IPS-NIHi7 (cell line): ENCODE results near the gene BEND7.
"Not testable (repeated sequence)": the region's sequence is repeated elsewhere in the genome, so short reads cannot be mapped to it uniquely, and the experiment has no call there.

Experiments used
- DNase-seq: peaks from one replicate; pipeline ENCODE4 v3.0.0; 2012; ENCODE audit warnings: mixed read lengths; ENCODE audit errors: extremely low spot score

BEND7 gene, protein sequence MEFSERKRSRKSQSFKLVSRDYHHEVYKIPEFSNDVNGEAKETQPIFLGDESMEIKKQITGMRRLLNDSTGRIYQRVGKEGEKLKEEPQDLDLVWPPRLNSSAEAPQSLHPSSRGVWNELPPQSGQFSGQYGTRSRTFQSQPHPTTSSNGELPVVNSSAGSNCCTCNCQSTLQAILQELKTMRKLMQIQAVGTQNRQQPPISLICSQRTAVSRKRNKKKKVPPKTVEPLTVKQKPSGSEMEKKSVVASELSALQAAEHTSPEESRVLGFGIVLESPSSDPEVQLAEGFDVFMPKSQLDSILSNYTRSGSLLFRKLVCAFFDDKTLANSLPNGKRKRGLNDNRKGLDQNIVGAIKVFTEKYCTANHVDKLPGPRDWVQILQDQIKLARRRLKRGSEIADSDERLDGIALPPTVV

DNA sequence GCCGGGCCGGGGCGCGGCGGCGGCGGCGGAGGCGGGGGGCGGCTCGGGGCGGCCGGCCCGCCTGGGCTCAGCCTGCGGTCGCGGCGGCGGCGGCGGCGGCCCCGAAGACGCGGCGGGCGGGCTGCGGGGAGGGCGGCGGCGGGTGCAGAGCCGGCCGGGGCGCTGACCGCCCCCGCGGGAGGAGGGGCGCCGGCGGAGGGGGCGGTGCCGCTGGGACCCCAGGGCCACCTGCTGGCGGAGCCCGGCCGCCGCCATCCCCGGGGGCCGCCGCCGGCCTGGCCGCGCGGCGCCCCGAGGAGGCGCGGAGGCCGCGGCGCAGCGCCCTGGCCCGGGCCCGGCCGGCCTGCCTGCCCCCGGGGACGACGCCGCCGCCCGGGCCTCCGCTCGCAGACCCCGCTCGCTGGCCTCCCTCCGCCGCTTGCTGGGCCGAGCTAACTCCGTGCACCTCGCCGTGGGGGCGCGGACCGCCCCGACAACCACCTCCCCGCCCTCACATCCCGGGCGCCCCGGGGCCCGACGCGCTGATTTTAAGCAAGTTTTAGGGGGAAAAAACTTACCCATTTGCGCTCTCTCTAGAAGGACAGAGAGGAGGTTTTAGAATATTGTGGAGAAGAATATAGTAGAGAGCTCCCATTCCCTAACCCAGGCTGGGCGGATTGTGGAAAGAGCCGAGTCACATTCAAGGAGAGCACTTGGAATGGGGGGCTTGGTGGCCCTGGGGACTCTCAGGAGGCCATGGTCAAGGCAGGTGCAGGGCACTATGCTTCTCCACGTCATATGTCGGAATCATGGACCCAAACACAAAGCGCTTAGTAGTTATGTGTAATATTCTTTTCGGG lies at the start of gene BEND7:
BEND7 (minus strand) TSS at position 140 of the 839 bp plus-strand sequence. CDS start 481 bp downstream, outside the sequence.
- DNase-seq: peak; percentile 79

DNA sequence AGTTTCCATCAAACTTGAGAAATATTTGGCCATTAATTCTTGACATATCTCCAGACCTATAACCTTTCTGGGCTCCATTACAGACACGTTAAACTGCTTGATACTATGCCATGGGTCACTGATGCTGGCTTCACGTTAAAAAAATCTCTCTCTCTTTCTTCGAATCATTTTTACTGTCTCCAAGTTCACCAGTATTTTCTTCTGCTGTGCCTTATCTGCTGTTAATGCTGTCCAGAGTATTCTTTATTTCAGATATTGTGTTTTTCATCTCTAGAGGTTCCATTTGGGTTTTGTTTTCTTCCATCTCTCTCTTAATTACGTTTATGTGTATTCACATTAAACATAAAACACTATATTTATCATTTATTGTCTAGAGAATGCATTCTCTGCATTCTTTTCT lies 45.1 kb upstream of the BEND7 start:
- no peak for DNase-seq

DNA sequence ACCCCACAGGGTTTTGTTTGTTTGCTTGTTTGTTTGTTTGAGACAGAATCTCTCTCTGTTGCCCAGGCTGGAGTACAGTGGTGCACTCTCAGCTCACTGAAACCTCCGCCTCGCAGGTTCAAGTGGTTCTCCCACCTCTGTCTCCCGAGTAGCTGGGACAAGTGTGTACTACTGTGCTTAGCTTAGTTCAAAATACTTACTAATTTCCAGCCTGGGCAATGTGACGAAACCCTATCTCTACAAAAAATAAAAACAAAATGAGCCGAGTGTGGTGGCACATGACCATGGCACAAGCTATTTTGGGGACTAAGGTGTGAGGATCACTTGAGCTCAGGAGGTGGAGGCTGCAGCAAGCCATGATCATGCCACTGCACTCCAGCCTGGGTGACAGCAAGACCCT lies 42.7 kb upstream of the BEND7 start:
- DNase-seq: no peak

DNA sequence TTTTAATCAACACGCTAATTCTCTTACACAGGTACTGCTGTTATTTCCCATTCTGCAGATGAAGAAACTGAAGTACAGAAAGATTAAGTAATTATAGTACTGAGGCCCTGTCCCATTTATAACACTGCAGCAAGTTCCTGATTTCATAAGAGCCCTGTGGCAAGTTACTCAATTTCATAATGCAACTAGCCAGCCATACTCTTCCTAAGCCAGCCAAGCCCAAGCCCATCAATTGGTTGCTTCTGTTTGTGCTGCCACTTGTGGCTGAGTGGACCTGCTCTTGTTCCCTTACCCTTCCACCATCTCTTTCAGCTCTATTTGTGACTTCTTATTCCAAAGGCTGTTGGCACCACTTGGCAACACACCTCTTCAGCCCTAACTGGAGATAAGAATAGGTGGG lies 38.2 kb upstream of the BEND7 start:
- DNase-seq: no peak

DNA sequence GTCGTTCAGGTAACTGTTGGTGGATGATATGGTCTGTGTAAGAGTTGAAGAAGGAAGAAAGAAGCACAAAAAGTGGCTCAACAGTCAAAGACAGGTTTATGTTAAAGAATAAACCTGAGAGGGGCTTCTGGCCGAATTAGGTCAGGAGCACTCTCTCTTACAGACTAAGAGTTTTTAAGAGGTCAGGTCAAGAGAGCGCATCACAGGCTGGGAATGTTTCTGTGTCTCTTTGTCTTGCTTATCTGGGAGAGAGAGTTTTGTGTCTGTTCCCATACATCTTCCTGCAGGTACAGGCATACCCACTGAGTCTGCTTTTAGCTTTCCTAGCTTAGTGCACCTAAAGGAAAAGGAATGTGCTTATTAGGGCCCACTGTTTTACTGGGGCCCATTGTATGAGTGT lies 35.8 kb upstream of the BEND7 start:
- DNase-seq: no peak

DNA sequence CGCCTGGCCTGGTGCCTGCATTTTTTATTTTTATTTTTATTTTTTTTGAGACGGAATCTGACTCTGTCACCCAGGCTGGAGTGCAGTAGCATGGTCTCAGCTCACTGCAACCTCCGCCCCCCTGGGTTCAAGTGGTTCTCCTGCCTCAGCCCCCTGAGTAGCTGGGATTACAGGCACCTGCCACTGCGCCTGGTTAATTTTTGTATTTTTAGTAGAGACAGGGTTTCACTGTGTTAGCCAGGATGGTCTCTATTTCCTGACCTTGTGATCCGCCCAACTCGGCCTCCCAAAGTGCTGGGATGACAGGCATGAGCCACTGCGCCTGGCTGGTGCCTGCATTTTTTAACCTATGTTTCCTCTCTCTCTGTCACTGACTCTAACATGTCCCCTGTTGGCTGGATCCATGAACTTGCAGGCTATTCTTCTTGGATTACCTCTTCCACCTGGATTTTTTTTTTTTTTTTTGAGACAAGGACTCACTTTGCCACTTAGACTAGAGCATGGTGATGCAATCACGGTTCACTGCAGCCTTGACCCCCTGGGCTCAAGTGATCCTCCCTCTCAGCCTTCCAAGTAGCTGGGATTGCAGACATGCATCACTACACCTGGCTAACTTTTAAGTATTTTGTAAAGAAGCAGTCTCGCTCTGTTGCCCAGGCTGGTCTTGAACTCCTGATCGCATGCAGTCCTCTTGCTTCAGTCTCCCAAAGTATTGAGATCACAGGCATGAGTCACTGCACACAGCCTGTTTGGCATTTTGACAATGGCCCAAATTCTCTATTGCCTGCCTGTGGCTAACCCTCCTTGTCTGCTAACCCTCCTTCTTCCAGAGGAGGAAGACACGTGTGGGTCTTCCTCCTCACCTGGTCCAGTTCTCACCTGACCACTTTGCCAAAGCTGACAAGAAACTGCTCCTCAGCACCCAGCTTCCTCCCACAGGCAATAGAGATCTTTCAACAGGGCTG lies 34.9 kb upstream of the BEND7 start:
- no peak for DNase-seq

DNA sequence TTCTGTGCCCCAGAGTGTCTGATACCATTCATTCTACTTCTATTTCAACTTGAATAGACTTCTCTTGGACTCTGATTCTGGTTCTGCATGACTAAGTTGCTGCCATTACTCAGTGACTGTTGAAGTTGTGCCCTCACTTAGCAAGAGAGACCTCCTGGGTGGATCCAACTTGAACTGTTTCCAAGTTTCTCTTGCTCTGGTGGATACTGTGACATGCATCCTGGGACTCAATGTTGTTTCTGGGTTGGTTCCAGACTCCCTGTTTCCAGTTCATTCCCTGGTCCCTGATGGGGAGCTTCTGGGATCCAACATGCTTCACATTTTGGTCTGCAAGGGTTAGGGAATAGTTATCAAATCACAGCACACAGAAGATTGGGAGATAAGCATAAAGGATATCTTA lies 31.8 kb upstream of the BEND7 start:
- DNase-seq: no peak

DNA sequence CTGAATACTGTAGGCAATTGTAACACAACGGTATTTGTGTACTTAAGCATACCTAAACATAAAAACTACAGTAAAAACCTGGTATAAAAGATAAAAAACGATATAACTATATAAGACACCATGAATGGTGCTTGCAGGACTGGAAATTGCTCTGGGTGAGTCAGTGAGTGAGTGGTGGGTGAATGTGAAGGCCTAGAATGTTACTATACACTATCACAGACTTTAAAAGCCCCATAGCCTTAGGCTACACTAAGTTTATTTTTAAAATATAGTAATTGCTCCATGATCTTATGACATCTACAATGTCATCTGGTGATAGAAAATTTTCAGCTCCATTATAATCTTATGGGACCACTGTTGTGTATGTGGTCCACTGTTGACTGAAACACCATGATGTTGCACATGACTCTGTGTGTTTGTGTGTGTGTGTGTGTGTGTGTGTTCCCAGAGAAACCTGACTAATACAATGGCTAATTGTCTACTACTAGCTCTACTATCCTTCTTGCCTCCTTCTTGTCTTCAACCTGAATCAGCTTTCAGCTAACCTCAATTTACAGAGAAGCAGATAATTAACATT lies 30.4 kb upstream of the BEND7 start:
- DNase-seq: no peak

DNA sequence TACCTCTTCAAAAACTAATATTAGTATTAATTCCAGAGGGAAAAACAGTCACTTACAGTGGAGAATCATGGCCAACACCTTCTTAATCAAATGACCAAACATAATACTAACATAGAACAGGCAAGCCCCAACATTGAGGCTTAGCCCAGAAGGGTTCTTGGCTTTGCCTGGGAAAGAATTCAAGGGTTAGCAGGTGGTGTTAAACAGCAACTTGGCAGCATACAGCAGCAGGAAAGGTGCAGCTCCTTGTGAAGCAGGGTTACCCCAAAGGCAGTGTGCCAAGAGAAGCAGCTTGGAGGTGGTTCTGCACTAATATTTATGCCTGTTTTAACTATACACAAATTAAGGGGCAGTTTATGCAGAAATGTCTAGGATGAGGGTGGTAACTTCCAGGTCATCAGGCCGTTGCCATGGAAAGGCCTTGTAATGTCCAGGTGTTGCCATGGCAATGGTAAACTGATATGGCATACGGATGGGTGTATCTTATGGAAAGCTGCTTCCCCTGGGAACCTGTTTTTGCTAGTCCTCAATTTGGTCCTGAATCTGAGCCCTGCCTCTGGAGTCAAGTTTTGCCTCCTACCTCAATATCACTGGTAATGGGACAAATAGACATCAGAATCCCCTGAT lies 27.2 kb upstream of the BEND7 start:
- DNase-seq: no peak

DNA sequence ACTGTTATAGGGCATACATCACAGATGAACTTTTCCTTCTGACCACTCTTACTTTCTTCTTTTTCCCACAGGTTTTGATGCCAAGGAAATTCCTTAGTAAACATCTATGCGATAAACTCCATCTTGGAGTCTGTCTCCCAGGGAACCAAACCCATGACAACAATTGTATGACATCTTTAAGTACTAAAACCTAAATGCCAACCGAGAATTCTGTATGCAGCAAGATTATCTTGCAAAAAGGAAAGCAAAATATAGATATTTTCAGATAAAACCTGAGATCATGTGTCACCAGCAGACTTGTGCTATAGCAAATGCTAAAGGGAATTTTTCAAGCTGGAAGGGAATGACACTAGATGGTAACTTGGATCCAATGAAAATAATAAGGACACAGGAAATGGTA lies 22.0 kb upstream of the BEND7 start:
- no peak for DNase-seq

DNA sequence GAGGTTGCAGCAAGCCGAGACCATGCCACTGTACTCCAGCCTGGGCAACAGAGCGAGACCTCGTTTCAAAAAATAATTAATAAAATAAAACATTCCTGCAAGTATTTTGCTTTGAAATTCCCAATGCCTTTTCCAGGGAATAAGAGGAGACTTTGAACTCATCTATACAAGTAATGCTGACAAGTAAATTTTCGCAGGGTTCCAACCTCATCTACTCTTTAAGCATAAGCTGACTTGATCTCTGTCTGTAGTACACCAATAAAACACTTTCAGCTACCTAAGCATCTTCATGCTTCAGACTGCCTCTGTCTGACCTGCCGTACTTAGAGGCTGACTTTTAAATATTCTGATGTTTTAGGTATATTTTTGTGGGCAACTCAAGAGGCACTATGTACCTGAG lies 13.7 kb upstream of the BEND7 start:
- no peak for DNase-seq

DNA sequence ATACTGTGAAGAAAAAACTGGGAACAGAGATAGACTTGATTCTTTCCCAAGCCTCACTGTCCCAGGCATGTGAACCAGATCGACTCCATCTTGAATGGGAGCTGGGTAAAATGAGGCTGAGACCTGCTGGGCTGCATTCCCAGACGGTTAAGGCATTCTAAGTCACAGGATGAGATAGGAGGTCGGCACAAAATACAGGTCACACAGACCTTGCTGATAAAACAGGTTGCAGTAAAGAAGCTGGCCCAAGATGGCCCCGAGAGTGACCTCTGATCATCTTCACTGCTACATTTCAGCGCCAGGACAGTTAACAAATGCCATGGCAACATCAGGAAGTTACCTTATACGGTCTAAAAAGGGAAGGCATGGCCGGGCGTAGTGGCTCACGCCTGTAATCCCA lies 9.2 kb upstream of the BEND7 start:
- not testable (repeated sequence) for DNase-seq

DNA sequence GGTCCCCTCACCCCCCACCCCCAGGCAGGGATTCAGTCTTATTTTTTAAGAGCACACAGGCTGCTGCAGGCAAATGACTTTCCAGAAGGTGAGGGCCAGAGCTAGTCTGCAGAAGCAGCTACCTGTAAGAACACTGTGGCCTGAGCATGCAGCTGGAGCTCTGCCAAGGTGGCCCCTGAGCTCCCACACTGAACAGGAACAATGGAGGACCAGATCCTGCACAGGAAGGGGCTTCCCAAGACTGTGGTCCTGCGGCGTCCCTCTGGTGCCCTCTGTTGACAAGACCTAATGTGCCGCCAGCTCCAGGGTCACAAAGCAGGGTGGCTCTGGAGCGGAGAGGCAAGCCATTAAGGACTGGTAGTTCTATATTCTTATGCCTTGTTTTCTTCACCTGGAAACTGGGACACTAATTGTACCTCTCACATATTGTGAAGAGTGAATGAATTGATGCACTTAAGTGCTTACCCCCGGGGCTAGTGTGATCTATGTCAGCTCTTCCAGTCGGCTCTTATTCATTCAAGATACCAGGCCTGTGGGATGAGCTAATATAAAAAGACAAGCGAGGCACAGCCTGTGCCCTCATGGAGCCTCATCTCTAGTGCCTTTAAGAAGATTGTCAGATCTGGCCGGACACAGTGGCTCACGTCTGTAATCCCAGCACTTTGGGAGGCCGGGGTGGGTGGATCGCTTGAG lies 8.0 kb upstream of the BEND7 start:
- peak; percentile 93 for DNase-seq

DNA sequence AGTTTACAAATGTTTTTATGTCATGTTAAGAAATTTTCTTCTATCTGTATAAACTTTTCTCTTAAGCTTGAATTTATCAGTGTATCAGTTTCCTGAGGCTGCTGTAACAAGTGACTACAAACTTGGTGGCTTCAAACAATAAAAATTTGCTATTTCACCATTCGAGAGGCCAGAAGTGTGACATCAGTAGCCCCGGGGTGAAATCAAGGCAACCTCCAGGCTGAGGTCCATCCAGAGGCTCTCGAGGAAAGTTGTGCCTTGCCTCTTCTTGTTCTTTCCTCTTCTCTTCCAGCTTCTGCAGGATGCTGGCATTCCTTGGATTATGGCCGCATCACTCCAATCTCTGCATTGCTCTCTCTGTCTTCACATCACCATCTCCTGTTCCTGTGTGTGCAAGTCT lies 6.5 kb upstream of the BEND7 start:
- no peak for DNase-seq

DNA sequence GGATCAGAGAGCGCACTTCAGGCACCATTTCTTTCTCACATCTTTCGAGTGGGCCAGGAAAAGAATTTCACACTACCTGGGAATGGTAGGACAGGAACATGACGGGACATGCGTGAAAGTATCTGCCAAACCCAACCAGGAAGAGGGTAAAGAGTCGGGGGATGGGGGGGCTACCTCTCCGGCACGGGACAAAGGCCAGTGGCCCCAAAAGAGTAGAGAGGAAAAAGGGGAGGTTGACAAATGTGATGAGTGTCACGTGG lies 830 bp upstream of the BEND7 start:
- DNase-seq: no peak

DNA sequence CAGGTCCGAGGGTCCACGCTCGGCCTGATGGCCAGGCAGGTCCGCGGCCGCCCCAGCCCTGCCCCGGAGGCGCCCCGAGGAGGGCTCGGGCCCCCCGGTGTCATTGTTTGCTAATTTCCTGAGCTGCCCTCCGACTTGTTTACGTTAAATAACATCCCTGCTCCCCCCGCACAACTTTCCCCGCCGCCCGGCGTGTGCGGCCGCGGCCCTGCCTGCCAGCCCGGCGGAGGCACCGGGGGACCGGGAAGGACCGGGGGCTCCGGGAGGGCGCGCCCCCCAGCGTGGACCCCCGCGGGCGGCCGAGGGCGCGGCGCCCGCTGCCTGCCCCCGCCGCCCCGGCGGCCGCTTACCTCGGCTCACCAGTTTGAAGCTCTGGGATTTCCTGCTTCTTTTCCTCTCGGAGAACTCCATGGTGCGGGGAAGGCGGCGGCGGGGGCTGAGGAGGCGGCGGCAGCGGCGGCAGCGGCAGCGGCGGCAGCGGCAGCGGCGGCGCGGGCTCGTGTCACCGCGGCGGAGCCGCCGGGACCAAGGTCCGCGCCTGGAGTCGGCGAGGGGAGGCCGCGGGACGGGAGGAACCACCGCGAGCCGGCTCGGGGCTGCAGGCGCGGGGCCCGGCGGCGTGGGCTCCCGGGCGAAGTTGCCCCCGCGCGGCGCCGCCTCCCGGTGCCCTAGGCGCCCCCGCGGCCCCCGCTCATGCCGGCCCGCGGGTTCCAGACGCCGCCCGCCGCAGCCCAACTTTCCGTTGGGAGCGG lies 515 bp downstream of the BEND7 start:
- DNase-seq: peak; percentile 38

DNA sequence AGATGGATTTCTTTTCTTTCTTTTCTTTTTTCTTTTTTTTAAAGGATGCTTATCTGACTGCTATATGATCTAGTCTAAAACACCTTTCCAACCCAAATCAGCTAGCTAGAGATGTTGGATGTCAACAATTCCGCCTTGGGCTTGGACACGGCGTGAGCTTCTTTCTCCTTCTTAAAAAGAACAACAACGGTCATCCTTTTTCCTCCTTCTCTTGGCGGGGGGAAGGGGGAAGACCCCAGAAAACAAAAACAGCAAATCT lies 1.0 kb downstream of the BEND7 start:
- no peak for DNase-seq

DNA sequence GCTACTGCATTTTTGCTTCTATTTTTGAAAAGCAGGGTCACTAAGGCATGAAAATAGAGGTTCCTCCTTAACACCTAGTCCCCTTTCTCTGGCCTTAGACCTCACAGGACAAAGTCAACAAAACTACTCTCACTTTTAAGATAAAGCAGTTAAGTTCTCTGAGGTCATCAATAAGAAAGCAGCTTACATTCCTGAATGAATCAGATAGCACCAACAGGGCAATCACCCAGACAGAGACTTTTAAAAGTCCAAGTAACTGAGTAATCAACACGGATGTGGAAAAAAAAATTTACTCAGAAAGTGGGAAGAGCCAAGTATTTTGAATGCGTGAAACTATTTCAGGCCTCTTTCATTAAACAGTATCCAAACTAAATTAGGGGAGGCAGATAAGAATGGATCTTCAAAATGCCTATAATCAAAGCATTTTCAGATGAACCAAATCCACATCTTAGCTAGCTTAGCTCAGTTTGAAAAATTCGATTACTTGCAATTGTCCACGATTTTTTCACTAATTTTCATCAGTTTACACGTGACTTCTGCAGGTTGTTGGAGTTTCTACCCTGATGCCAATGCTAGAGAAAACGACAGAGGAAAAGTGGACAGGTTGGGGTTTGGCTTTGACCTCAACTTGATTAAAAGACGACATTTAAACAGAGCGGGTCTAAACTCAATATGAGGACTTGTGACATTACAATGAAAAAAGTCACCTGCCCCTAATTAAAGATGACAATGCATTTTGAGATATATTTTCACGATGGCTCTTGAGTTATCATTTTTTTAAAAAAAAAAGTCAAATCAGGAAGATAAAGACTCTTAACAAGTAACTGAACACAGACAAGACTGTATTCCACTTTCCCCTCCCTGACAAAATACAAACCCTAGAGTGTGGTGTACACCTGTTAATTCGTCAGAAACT lies 1.6 kb downstream of the BEND7 start:
- DNase-seq: peak; percentile 43

DNA sequence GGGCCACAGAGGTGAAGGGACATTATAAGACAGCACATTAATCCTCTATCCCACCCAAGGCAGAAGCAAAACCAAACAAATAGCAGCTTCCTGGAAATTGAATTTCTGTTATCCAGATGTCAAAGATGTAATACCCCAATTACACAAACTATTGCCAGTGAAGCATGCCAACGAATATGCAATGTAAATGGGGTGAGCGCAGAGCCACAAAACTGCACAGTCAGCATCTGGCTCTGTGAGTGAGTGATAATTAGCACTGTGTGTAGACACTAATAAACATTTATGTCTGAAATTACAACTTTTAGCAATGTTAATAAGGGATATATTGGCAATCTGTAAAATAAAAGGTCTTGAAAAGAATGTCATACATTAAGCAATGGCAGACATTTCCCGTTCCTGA lies 3.2 kb downstream of the BEND7 start:
- no peak for DNase-seq
